ENCODE data around the gene DNM3. TPM values are rescaled to one million over a fixed set of nuclear protein-coding genes. Genes with fewer than 3 reads are reported as not detected.
A peak's percentile ranks its signal among the peaks of the same experiment; 100 is the strongest.

The DNM3 gene
- polyA plus RNA-seq, 3 donors from 2014 or later, result 0.52 to 1.2 (median 0.99) TPM

GRCh38 chr1:171929121-171929520 lies 87.8 kb downstream of the DNM3 start:
- Mint-ChIP-seq H3K4me3 (no peak overlapping the region), H3K27me3 (ENCODE audit: low read depth in 3 of 3) (peaks cover 1 to 6% (median 1%) of the 10 kb centered on the region in 3 donors), H3K27ac (no peak overlapping the region), H3K36me3 (no peaks in the 10 kb centered on the region), H3K9me3 (peaks cover 0 to 4% (median 0%) of the 10 kb centered on the region in 6 donors), H3K4me1 (peaks cover 0 to 2% of the 10 kb centered on the region in 2 donors)
- DNase-seq, result no peak

GRCh38 chr1:171931752-171932151 lies 90.5 kb downstream of the DNM3 start:
- DNase-seq, result no peak
- H3K4me1 Mint-ChIP-seq, result no peaks in the 10 kb centered on the region
- H3K27me3 Mint-ChIP-seq (ENCODE audit: low read depth in 3 of 3), result peaks cover 0 to 10% (median 1%) of the 10 kb centered on the region in 3 donors
- H3K36me3 Mint-ChIP-seq, result no peaks in the 10 kb centered on the region
- H3K27ac Mint-ChIP-seq, result no peak overlapping the region
- H3K4me3 Mint-ChIP-seq, result no peak overlapping the region
- H3K9me3 Mint-ChIP-seq, result no peaks in the 10 kb centered on the region

- Mint-ChIP-seq H3K27me3 (ENCODE audit: low read depth in 3 of 3) (peaks cover 0 to 10% (median 2%) of the 10 kb centered on the region in 3 donors), H3K27ac (no peak overlapping the region), H3K4me3 (no peak overlapping the region), H3K9me3 (peaks cover 0 to 2% (median 0%) of the 10 kb centered on the region in 6 donors), H3K36me3 (no peaks in the 10 kb centered on the region), H3K4me1 (no peaks in the 10 kb centered on the region)
- DNase-seq, result no peak
These were observed 93.4 kb downstream of the DNM3 start for GRCh38 chr1:171934664-171935063.

GRCh38 chr1:171935086-171935485 lies 93.8 kb downstream of the DNM3 start:
- peaks cover 0 to 10% (median 5%) of the 10 kb centered on the region in 3 donors for H3K27me3 Mint-ChIP-seq (ENCODE audit: low read depth in 3 of 3)
- H3K36me3 Mint-ChIP-seq, result no peaks in the 10 kb centered on the region
- no peak for DNase-seq
- peaks cover 0 to 2% (median 0%) of the 10 kb centered on the region in 6 donors for H3K9me3 Mint-ChIP-seq
- no peaks in the 10 kb centered on the region for H3K4me1 Mint-ChIP-seq
- no peak overlapping the region for H3K4me3 Mint-ChIP-seq
- no peak overlapping the region for H3K27ac Mint-ChIP-seq

GRCh38 chr1:171935664-171936063 lies 94.4 kb downstream of the DNM3 start:
- Mint-ChIP-seq H3K27me3 (ENCODE audit: low read depth in 3 of 3) (peaks cover 0 to 10% (median 5%) of the 10 kb centered on the region in 3 donors), H3K4me3 (no peak overlapping the region), H3K4me1 (no peaks in the 10 kb centered on the region), H3K27ac (no peak overlapping the region), H3K36me3 (no peaks in the 10 kb centered on the region), H3K9me3 (peaks cover 0 to 2% (median 0%) of the 10 kb centered on the region in 6 donors)
- no peak for DNase-seq

- H3K27ac Mint-ChIP-seq, result no peak overlapping the region
- H3K9me3 Mint-ChIP-seq, result peaks cover 0 to 7% (median 0%) of the 10 kb centered on the region in 6 donors
- H3K36me3 Mint-ChIP-seq, result no peaks in the 10 kb centered on the region
- no peaks in the 10 kb centered on the region for H3K4me1 Mint-ChIP-seq
- no peak for DNase-seq
- no peak overlapping the region for H3K4me3 Mint-ChIP-seq
- H3K27me3 Mint-ChIP-seq (ENCODE audit: low read depth in 3 of 3), result peaks cover 0 to 16% (median 7%) of the 10 kb centered on the region in 3 donors
These were observed 96.6 kb downstream of the DNM3 start for GRCh38 chr1:171937938-171938337.

- peaks cover 0 to 10% (median 7%) of the 10 kb centered on the region in 3 donors for H3K27me3 Mint-ChIP-seq (ENCODE audit: low read depth in 3 of 3)
- H3K27ac Mint-ChIP-seq, result no peak overlapping the region
- H3K4me3 Mint-ChIP-seq, result no peak overlapping the region
- H3K4me1 Mint-ChIP-seq, result no peaks in the 10 kb centered on the region
- H3K9me3 Mint-ChIP-seq, result peaks cover 0 to 7% (median 0%) of the 10 kb centered on the region in 6 donors
- no peak for DNase-seq
- no peaks in the 10 kb centered on the region for H3K36me3 Mint-ChIP-seq
These were observed 98.4 kb downstream of the DNM3 start for GRCh38 chr1:171939740-171940139.

GRCh38 chr1:171940368-171940767 lies 99.1 kb downstream of the DNM3 start:
- Mint-ChIP-seq H3K27me3 (ENCODE audit: low read depth in 3 of 3) (peaks cover 0 to 10% (median 7%) of the 10 kb centered on the region in 3 donors), H3K36me3 (no peaks in the 10 kb centered on the region), H3K9me3 (peaks cover 0 to 7% (median 0%) of the 10 kb centered on the region in 6 donors), H3K4me3 (no peak overlapping the region), H3K4me1 (no peaks in the 10 kb centered on the region), H3K27ac (no peak overlapping the region)
- DNase-seq, result no peak

GRCh38 chr1:171941920-171942319 lies 100.6 kb downstream of the DNM3 start:
- Mint-ChIP-seq H3K4me3 (no peak overlapping the region), H3K9me3 (peaks cover 0 to 10% (median 0%) of the 10 kb centered on the region in 6 donors), H3K27me3 (ENCODE audit: low read depth in 3 of 3) (peaks cover 0 to 11% (median 7%) of the 10 kb centered on the region in 3 donors), H3K4me1 (no peaks in the 10 kb centered on the region), H3K27ac (no peak overlapping the region), H3K36me3 (no peaks in the 10 kb centered on the region)
- DNase-seq, result no peak

GRCh38 chr1:171943973-171944561 lies 102.8 kb downstream of the DNM3 start:
- Mint-ChIP-seq H3K4me1 (no peaks in the 10 kb centered on the region), H3K36me3 (no peaks in the 10 kb centered on the region), H3K9me3 (peaks cover 0 to 8% (median 0%) of the 10 kb centered on the region in 6 donors), H3K4me3 (no peak overlapping the region), H3K27ac (no peak overlapping the region), H3K27me3 (ENCODE audit: low read depth in 3 of 3) (peaks cover 0 to 8% (median 7%) of the 10 kb centered on the region in 3 donors)
- DNase-seq, result no peak

- no peaks in the 10 kb centered on the region for H3K4me1 Mint-ChIP-seq
- no peak for DNase-seq
- H3K9me3 Mint-ChIP-seq, result peaks cover 0 to 3% (median 0%) of the 10 kb centered on the region in 6 donors
- peaks cover 0 to 17% (median 0%) of the 10 kb centered on the region in 3 donors for H3K27me3 Mint-ChIP-seq (ENCODE audit: low read depth in 3 of 3)
- no peaks in the 10 kb centered on the region for H3K36me3 Mint-ChIP-seq
- H3K4me3 Mint-ChIP-seq, result no peak overlapping the region
- H3K27ac Mint-ChIP-seq, result no peak overlapping the region
These were observed 107.2 kb downstream of the DNM3 start for GRCh38 chr1:171948511-171948910.

- Mint-ChIP-seq H3K4me1 (no peaks in the 10 kb centered on the region), H3K27me3 (ENCODE audit: low read depth in 3 of 3) (peaks cover 0 to 17% (median 2%) of the 10 kb centered on the region in 3 donors), H3K36me3 (no peaks in the 10 kb centered on the region), H3K27ac (no peak overlapping the region), H3K4me3 (no peak overlapping the region), H3K9me3 (peaks cover 0 to 3% (median 0%) of the 10 kb centered on the region in 6 donors)
- DNase-seq, result no peak
These were observed 108.0 kb downstream of the DNM3 start for GRCh38 chr1:171949316-171949715.

- DNase-seq, result no peak
- Mint-ChIP-seq H3K4me1 (no peaks in the 10 kb centered on the region), H3K36me3 (no peaks in the 10 kb centered on the region), H3K27me3 (ENCODE audit: low read depth in 3 of 3) (peaks cover 0 to 14% (median 2%) of the 10 kb centered on the region in 3 donors), H3K9me3 (no peaks in the 10 kb centered on the region), H3K27ac (no peak overlapping the region), H3K4me3 (no peak overlapping the region)
These were observed 112.5 kb downstream of the DNM3 start for GRCh38 chr1:171953835-171954234.

GRCh38 chr1:171954361-171954760 lies 113.1 kb downstream of the DNM3 start:
- no peak overlapping the region for H3K4me3 Mint-ChIP-seq
- peaks cover 0 to 14% (median 2%) of the 10 kb centered on the region in 3 donors for H3K27me3 Mint-ChIP-seq (ENCODE audit: low read depth in 3 of 3)
- no peak for DNase-seq
- H3K36me3 Mint-ChIP-seq, result no peaks in the 10 kb centered on the region
- no peaks in the 10 kb centered on the region for H3K9me3 Mint-ChIP-seq
- peak overlapping the region in 1 of 6 donors; percentile 42 for H3K27ac Mint-ChIP-seq
- H3K4me1 Mint-ChIP-seq, result no peaks in the 10 kb centered on the region

- DNase-seq, result no peak
- peaks cover 2 to 6% of the 10 kb centered on the region in 2 donors for H3K4me1 Mint-ChIP-seq
These were observed 120.6 kb downstream of the DNM3 start for GRCh38 chr1:171961861-171962260.

More at GRCh38 chr1:171961861-171962260, 120.6 kb downstream of the DNM3 start:
- Mint-ChIP-seq H3K4me3 (no peak overlapping the region), H3K27me3 (ENCODE audit: low read depth in 3 of 3) (no peaks in the 10 kb centered on the region), H3K36me3 (no peaks in the 10 kb centered on the region), H3K9me3 (no peaks in the 10 kb centered on the region), H3K27ac (no peak overlapping the region)

Data from immature natural killer cell (primary cell).